Measurements from ENCODE around the gene ADIG.

ADIG gene

DNA sequence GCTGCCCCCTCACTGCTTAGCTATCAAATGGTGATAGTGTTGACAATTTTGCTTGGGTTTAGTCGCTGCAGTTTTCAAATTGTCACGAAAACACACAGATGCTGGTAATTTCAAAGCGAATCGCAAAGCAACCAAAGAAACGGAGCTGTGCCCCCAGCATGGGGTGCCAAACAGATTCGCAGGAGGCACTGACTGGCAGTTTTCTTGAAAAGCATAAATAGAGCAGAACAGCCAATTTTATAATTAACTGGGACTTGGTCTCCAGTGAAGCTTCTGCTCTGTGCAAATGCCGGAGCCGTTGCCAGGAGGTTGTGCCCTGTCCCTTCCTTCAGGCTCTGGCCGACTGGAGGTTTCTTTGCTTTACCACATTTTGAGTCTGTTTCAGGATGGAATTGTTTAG, 39.4 kb downstream of the ADIG start:
- no peak for DNase-seq (ENCODE audit: extremely low read depth, insufficient read length)

DNA sequence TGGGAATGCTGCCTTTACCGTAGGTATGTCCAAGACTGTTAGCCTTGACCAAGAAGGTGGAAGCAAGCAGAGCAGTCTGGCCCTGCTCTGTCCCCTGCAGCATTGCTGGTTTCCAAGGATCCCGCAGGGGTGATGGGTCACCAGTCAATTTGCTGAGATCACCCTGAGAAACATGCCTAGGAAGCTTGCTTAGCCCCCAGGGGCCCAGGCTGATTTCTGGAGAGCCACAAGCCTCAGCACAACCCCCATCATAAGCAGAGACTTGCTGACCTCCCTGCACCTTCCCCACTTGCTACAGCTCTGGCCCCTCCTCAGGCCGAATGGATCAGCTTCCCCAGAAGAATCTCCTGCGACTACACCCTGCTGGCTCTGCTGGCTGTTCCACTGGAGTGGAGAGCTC, 42.1 kb downstream of the ADIG start:
- TF ChIP-seq, protein P1, sequence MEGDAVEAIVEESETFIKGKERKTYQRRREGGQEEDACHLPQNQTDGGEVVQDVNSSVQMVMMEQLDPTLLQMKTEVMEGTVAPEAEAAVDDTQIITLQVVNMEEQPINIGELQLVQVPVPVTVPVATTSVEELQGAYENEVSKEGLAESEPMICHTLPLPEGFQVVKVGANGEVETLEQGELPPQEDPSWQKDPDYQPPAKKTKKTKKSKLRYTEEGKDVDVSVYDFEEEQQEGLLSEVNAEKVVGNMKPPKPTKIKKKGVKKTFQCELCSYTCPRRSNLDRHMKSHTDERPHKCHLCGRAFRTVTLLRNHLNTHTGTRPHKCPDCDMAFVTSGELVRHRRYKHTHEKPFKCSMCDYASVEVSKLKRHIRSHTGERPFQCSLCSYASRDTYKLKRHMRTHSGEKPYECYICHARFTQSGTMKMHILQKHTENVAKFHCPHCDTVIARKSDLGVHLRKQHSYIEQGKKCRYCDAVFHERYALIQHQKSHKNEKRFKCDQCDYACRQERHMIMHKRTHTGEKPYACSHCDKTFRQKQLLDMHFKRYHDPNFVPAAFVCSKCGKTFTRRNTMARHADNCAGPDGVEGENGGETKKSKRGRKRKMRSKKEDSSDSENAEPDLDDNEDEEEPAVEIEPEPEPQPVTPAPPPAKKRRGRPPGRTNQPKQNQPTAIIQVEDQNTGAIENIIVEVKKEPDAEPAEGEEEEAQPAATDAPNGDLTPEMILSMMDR (IDR thresholded peaks at IDR 0.05; ENCODE audit: insufficient read depth, low read length, poor library complexity, severe bottlenecking), result no peak
- H3K4me3 ChIP-seq (replicated peaks; ENCODE audit: low read depth, low read length), result no peak overlapping the region
- H3K27me3 ChIP-seq (replicated peaks; ENCODE audit: control insufficient read depth, insufficient read depth, low read length), result no peaks in the 10 kb centered on the region
- DNase-seq (ENCODE audit: extremely low read depth, insufficient read length), result no peak
- H3K36me3 ChIP-seq (ENCODE audit: control insufficient read depth, insufficient read depth, low read length), result no peaks in the 10 kb centered on the region

More for the DNA sequence above, 39.4 kb downstream of the ADIG start:
- H3K4me3 ChIP-seq (replicated peaks; ENCODE audit: low read depth, low read length), result no peak overlapping the region
- H3K27me3 ChIP-seq (replicated peaks; ENCODE audit: control insufficient read depth, insufficient read depth, low read length), result no peaks in the 10 kb centered on the region
- TF ChIP-seq, protein P1 (IDR thresholded peaks at IDR 0.05; ENCODE audit: insufficient read depth, low read length, poor library complexity, severe bottlenecking), result no peak
- no peaks in the 10 kb centered on the region for H3K36me3 ChIP-seq (ENCODE audit: control insufficient read depth, insufficient read depth, low read length)

DNA sequence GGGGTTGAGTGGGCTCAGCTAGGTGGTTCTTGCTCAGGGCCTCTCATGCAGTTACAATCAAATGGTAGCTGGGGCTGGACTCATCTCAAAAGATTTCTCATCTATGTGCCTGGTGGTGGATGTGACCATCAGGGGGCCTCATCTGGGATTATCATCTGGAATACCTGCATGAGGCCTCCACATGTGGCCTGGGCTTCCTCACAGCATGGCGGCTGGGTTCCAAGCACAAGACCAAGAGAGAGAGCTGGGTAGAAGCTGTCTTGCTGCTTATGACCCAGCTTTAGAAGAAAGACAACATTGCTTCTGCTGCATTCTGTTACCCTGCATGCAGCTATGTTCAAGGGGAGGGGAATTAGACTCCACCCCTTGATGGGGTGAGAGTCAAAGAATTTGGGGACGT, 43.1 kb downstream of the ADIG start:
- H3K4me3 ChIP-seq (replicated peaks; ENCODE audit: low read depth, low read length), result no peak overlapping the region
- no peaks in the 10 kb centered on the region for H3K36me3 ChIP-seq (ENCODE audit: control insufficient read depth, insufficient read depth, low read length)
- no peak for DNase-seq (ENCODE audit: extremely low read depth, insufficient read length)
- no peaks in the 10 kb centered on the region for H3K27me3 ChIP-seq (replicated peaks; ENCODE audit: control insufficient read depth, insufficient read depth, low read length)
- TF ChIP-seq, protein P1 (IDR thresholded peaks at IDR 0.05; ENCODE audit: insufficient read depth, low read length, poor library complexity, severe bottlenecking), result no peak

DNA sequence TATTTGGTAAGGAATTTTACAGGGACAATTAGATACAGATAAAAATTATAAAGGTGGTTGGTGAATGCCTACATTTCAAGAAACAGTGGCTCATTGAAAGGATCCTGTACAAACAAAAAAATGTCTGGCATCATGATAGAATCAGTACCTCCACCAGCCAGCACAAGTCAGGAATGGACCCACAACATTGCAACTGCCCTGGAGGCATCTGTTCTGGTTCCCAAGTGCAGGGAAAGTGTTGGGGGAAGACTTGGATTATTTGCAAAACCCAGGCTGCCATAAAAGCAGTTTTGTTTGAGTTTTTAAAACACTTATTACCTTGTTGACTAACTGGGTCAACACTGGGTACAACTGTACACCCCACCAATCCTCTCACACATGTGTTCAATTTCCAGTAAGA, 44.9 kb downstream of the ADIG start:
- no peaks in the 10 kb centered on the region for H3K27me3 ChIP-seq (replicated peaks; ENCODE audit: control insufficient read depth, insufficient read depth, low read length)
- TF ChIP-seq, protein P1 (IDR thresholded peaks at IDR 0.05; ENCODE audit: insufficient read depth, low read length, poor library complexity, severe bottlenecking), result no peak
- no peaks in the 10 kb centered on the region for H3K36me3 ChIP-seq (ENCODE audit: control insufficient read depth, insufficient read depth, low read length)
- no peak for DNase-seq (ENCODE audit: extremely low read depth, insufficient read length)
- no peak overlapping the region for H3K4me3 ChIP-seq (replicated peaks; ENCODE audit: low read depth, low read length)

DNA sequence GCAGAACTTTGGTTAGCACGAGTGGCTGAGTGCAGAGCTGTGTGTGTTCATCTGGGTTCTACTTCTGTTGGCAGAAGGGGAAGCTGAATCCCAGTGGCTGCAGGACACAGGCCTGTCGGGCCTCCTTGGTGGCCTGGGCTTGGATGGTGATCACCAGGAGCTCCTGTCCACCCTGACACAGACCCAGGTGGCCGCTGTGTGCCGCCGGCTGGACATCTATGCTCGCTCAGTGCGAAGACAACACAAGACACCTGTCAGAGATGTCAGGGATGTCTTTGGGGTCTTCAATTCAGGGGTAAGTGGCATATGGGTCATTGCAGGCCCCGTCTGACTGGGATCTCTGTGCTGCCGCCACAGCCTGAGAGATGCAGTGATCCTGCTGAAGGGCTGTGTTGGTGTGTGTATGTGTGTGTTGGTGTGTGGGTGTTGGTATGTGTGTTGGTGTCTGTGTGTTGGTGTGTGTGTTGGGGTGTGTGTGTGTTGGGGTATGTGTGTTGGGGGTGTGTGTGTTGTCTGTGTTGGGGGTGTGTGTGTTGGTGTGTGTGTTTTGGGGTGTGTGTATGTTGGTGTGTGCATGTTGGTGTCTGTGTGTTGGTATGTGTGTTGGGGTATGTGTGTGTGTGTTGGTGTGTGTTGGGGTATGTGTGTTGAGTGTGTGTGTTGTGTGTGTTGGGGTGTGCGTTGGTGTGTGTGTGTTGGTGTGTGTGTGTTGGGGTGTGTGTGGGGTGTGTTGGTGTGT, 46.1 kb downstream of the ADIG start:
- H3K4me3 ChIP-seq (replicated peaks; ENCODE audit: low read depth, low read length), result no peak overlapping the region
- TF ChIP-seq, protein P1 (IDR thresholded peaks at IDR 0.05; ENCODE audit: insufficient read depth, low read length, poor library complexity, severe bottlenecking), result no peak

More for the DNA sequence above, 46.1 kb downstream of the ADIG start:
- Histone ChIP-seq H3K36me3 (ENCODE audit: control insufficient read depth, insufficient read depth, low read length) (no peaks in the 10 kb centered on the region), H3K27me3 (replicated peaks; ENCODE audit: control insufficient read depth, insufficient read depth, low read length) (no peaks in the 10 kb centered on the region)
- DNase-seq (ENCODE audit: extremely low read depth, insufficient read length), result no peak
